Progenitor cell of endocrine pancreas (in vitro differentiated cells): ENCODE results near the gene PSME3. TPM values are rescaled to one million over a fixed set of nuclear protein-coding genes. Genes with fewer than 3 reads are reported as not detected.

Experiments used
- DNase-seq: peaks from one replicate; pipeline ENCODE4 v3.0.0; 2021; ENCODE audit warnings: low spot score; ENCODE audit not compliant: unreplicated experiment
- H3K27ac Mint-ChIP-seq: 2 replicates; pipeline ENCODE4 v1.8.0; 2021; ENCODE audit warnings: mild to moderate bottlenecking, moderate library complexity, mixed read lengths
- H3K27me3 Mint-ChIP-seq: 2 replicates; pipeline ENCODE4 v1.8.0; 2021; ENCODE audit warnings: mixed read lengths
- H3K36me3 Mint-ChIP-seq: 2 replicates; pipeline ENCODE4 v1.8.0; 2022; ENCODE audit warnings: mixed read lengths; ENCODE audit not compliant: insufficient read depth
- H3K4me1 Mint-ChIP-seq: 2 replicates; pipeline ENCODE4 v1.8.0; 2021; ENCODE audit warnings: low read depth, mixed read lengths
- H3K4me3 Mint-ChIP-seq: 2 replicates; pipeline ENCODE4 v1.8.0; 2021; ENCODE audit warnings: low read depth, mild to moderate bottlenecking, moderate library complexity, mixed read lengths
- H3K9me3 Mint-ChIP-seq: 2 replicates; pipeline ENCODE4 v1.8.0; 2021; ENCODE audit warnings: low read depth, mixed read lengths
- CTCF ChIP-seq: fragments of 200-600 bp; sonication (generic); IDR thresholded peaks from one replicate; pipeline ENCODE4 v1.5.0; 2021; ENCODE audit warnings: antibody characterized with exemption, mild to moderate bottlenecking; ENCODE audit not compliant: unreplicated experiment
- long read RNA-seq: library from polyadenylated mRNA; unstranded; transcript quantifications from one replicate; pipeline ENCODE4 v2.0.0, GENCODE V29; 2020
- total RNA-seq: library from RNA; stranded (reverse); gene quantifications from 2 replicates; pipeline ENCODE4 v1.2.1, GENCODE V29; 2021

Gene PSME3
- 121 and 129 TPM in 2 replicates for total RNA-seq
- long read RNA-seq, transcript PSME3-210 (11 exons, 998 nt), result major isoform, 53 of 66 reads
- long read RNA-seq, partial matches to known transcripts, result 3 of 66 reads
- long read RNA-seq, other reads (novel, unspliced or antisense), result 9 of 66 reads

GRCh38 chr17:42832934-42833766 lies at the start of gene PSME3:
Gene PSME3, plus strand, starts transcription at chr17:42833397. Its CDS starts 235 bp downstream, at chr17:42833632.
- peak; percentile 77 for DNase-seq
- peaks cover 8% of the 10 kb centered on the region for H3K36me3 Mint-ChIP-seq
- H3K27me3 Mint-ChIP-seq, result peaks cover 9% of the 10 kb centered on the region
- peak within 1 kb of the TSS; percentile 95 for H3K4me3 Mint-ChIP-seq
- no peaks in the 10 kb centered on the region for H3K9me3 Mint-ChIP-seq
- TF ChIP-seq CTCF, result no peak
- peaks cover 18% of the 10 kb centered on the region for H3K4me1 Mint-ChIP-seq
- H3K27ac Mint-ChIP-seq, result peak within 1 kb of the TSS; percentile 98

- Mint-ChIP-seq H3K9me3 (no peaks in the 10 kb centered on the region), H3K4me1 (peaks cover 14% of the 10 kb centered on the region), H3K4me3 (no peak overlapping the region), H3K36me3 (peaks cover 1% of the 10 kb centered on the region), H3K27me3 (peaks cover 35% of the 10 kb centered on the region), H3K27ac (peak overlapping the region; percentile 43)
- TF ChIP-seq CTCF, result no peak
- DNase-seq, result no peak
Observed at GRCh38 chr17:42783791-42784138, 49.4 kb upstream of the PSME3 start.

GRCh38 chr17:42784409-42784808 lies 48.8 kb upstream of the PSME3 start:
- TF ChIP-seq CTCF, result no peak
- no peaks in the 10 kb centered on the region for H3K9me3 Mint-ChIP-seq
- H3K4me3 Mint-ChIP-seq, result no peak overlapping the region
- peaks cover 12% of the 10 kb centered on the region for H3K4me1 Mint-ChIP-seq
- DNase-seq, result no peak
- H3K36me3 Mint-ChIP-seq, result no peaks in the 10 kb centered on the region
- peaks cover 35% of the 10 kb centered on the region for H3K27me3 Mint-ChIP-seq
- no peak overlapping the region for H3K27ac Mint-ChIP-seq

- Mint-ChIP-seq H3K4me1 (peaks cover 7% of the 10 kb centered on the region), H3K9me3 (no peaks in the 10 kb centered on the region), H3K36me3 (no peaks in the 10 kb centered on the region), H3K27ac (no peak overlapping the region), H3K27me3 (peaks cover 35% of the 10 kb centered on the region), H3K4me3 (no peak overlapping the region)
- no peak for DNase-seq
- no peak for TF ChIP-seq CTCF
Observed at GRCh38 chr17:42784811-42785592, 48.2 kb upstream of the PSME3 start.

GRCh38 chr17:42787266-42787665 lies 45.9 kb upstream of the PSME3 start:
- Mint-ChIP-seq H3K9me3 (no peaks in the 10 kb centered on the region), H3K4me3 (no peak overlapping the region), H3K4me1 (no peaks in the 10 kb centered on the region), H3K36me3 (no peaks in the 10 kb centered on the region), H3K27me3 (peaks cover 32% of the 10 kb centered on the region), H3K27ac (no peak overlapping the region)
- DNase-seq, result no peak
- no peak for TF ChIP-seq CTCF
